ENCODE measurements around the gene PDZD2. TPM values are rescaled to one million over a fixed set of nuclear protein-coding genes. Genes with fewer than 3 reads are reported as not detected.

Gene PDZD2
- total RNA-seq, 2 experiments from 2014 or later: 1.3 to 1.8 TPM

GRCh38 chr5:31987985-31988710, 349.2 kb downstream of the PDZD2 start:
- no peaks in the 10 kb centered on the region for H3K4me1 Mint-ChIP-seq (ENCODE audit: low read depth)
- peaks cover 3% of the 10 kb centered on the region for H3K9me3 Mint-ChIP-seq
- ATAC-seq (ENCODE audit: poor library complexity): no peak
- H3K27ac Mint-ChIP-seq: no peak overlapping the region
- DNase-seq: no peak
- Histone ChIP-seq H3K36me3 (ENCODE audit: insufficient read depth, low read length) (no peaks in the 10 kb centered on the region), H3K4me1 (ENCODE audit: insufficient read depth, low read length) (no peaks in the 10 kb centered on the region), H3K9me3 (ENCODE audit: control insufficient read depth in 1 of 2, insufficient read depth in 1 of 2, low read length in 2 of 2) (peaks cover 0 to 4% of the 10 kb centered on the region in 2 experiments), H3K4me3 (ENCODE audit: low read length) (no peak overlapping the region), H3K27ac (ENCODE audit: low read depth in 1 of 2, low read length in 2 of 2) (no peak overlapping the region), H3K27me3 (ENCODE audit: control insufficient read depth in 1 of 2, insufficient read depth in 2 of 2, low read length in 2 of 2) (no peaks in the 10 kb centered on the region)
- no peaks in the 10 kb centered on the region for H3K36me3 Mint-ChIP-seq (ENCODE audit: low read depth)
- H3K27me3 Mint-ChIP-seq: no peaks in the 10 kb centered on the region
- CTCF ChIA-PET: no interaction called here
- POLR2A ChIA-PET: no interaction called here
- TF ChIP-seq CTCF (IDR thresholded peaks at IDR 0.05): no peak
- intact Hi-C loops (cut with DNase I, micrococcal nuclease): no loop called here
- no peak overlapping the region for H3K4me3 Mint-ChIP-seq

GRCh38 chr5:31990081-31990650, 351.2 kb downstream of the PDZD2 start:
- Histone ChIP-seq H3K4me3 (ENCODE audit: low read length) (no peak overlapping the region), H3K4me1 (ENCODE audit: insufficient read depth, low read length) (no peaks in the 10 kb centered on the region), H3K36me3 (ENCODE audit: insufficient read depth, low read length) (no peaks in the 10 kb centered on the region), H3K9me3 (ENCODE audit: control insufficient read depth in 1 of 2, insufficient read depth in 1 of 2, low read length in 2 of 2) (peaks cover 0 to 4% of the 10 kb centered on the region in 2 experiments), H3K27ac (ENCODE audit: low read depth in 1 of 2, low read length in 2 of 2) (no peak overlapping the region), H3K27me3 (ENCODE audit: control insufficient read depth in 1 of 2, insufficient read depth in 2 of 2, low read length in 2 of 2) (no peaks in the 10 kb centered on the region)
- TF ChIP-seq CTCF (IDR thresholded peaks at IDR 0.05): no peak
- peaks cover 9% of the 10 kb centered on the region for H3K4me1 Mint-ChIP-seq (ENCODE audit: low read depth)
- ATAC-seq (ENCODE audit: poor library complexity): no peak
- no peaks in the 10 kb centered on the region for H3K36me3 Mint-ChIP-seq (ENCODE audit: low read depth)
- intact Hi-C loops (cut with DNase I, micrococcal nuclease): no loop called here
- no peak overlapping the region for H3K4me3 Mint-ChIP-seq
- ChIA-PET CTCF (no interaction called here), POLR2A (no interaction called here)
- no peaks in the 10 kb centered on the region for H3K27me3 Mint-ChIP-seq
- H3K27ac Mint-ChIP-seq: no peak overlapping the region
- no peak for DNase-seq
- peaks cover 3% of the 10 kb centered on the region for H3K9me3 Mint-ChIP-seq

GRCh38 chr5:31990701-31991110, 351.8 kb downstream of the PDZD2 start:
- CTCF ChIA-PET: no interaction called here
- Mint-ChIP-seq H3K9me3 (peaks cover 3% of the 10 kb centered on the region), H3K36me3 (ENCODE audit: low read depth) (no peaks in the 10 kb centered on the region), H3K27me3 (no peaks in the 10 kb centered on the region), H3K27ac (no peak overlapping the region), H3K4me1 (ENCODE audit: low read depth) (peaks cover 14% of the 10 kb centered on the region), H3K4me3 (no peak overlapping the region)
- Histone ChIP-seq H3K27ac (ENCODE audit: low read depth in 1 of 2, low read length in 2 of 2) (no peak overlapping the region), H3K4me1 (ENCODE audit: insufficient read depth, low read length) (no peaks in the 10 kb centered on the region), H3K27me3 (ENCODE audit: control insufficient read depth in 1 of 2, insufficient read depth in 2 of 2, low read length in 2 of 2) (no peaks in the 10 kb centered on the region), H3K36me3 (ENCODE audit: insufficient read depth, low read length) (no peaks in the 10 kb centered on the region), H3K9me3 (ENCODE audit: control insufficient read depth in 1 of 2, insufficient read depth in 1 of 2, low read length in 2 of 2) (peaks cover 0 to 4% of the 10 kb centered on the region in 2 experiments), H3K4me3 (ENCODE audit: low read length) (no peak overlapping the region)
- no peak for TF ChIP-seq CTCF (IDR thresholded peaks at IDR 0.05)
- intact Hi-C loops (cut with DNase I, micrococcal nuclease): no loop called here
- ATAC-seq (ENCODE audit: poor library complexity) (no peak), DNase-seq (no peak)
- POLR2A ChIA-PET: no interaction called here
